Nucleus accumbens (tissue), 56 donors: ENCODE data around the gene NOSTRIN.
"Not testable (repeated sequence)": the region's sequence is repeated elsewhere in the genome, so short reads cannot be mapped to it uniquely, and the experiment has no call there.

Experiments
- DNase-seq, 56 donors: peaks; one replicate each; lab custom pipeline; 2025; lab: John Stamatoyannopoulos, UW

NOSTRIN gene

GRCh38 chr2:168789776-168790175, 12.7 kb upstream of the NOSTRIN start:
- DNase-seq, result no peak

- DNase-seq, result no peak
These were observed 12.1 kb upstream of the NOSTRIN start for GRCh38 chr2:168790226-168790902.

GRCh38 chr2:168791140-168791539, 11.3 kb upstream of the NOSTRIN start:
- not testable (repeated sequence) for DNase-seq

- DNase-seq, result no peak
These were observed 8.8 kb upstream of the NOSTRIN start for GRCh38 chr2:168793596-168793995.

GRCh38 chr2:168794968-168795367, 7.5 kb upstream of the NOSTRIN start:
- no peak for DNase-seq

GRCh38 chr2:168796090-168796577, 6.3 kb upstream of the NOSTRIN start:
- no peak for DNase-seq

GRCh38 chr2:168796583-168797285, 5.7 kb upstream of the NOSTRIN start:
- DNase-seq, result no peak

GRCh38 chr2:168797286-168797655, 5.2 kb upstream of the NOSTRIN start:
- DNase-seq, result no peak

- no peak for DNase-seq
These were observed 4.2 kb upstream of the NOSTRIN start for GRCh38 chr2:168798076-168798887.

- DNase-seq, result no peak
These were observed 3.5 kb upstream of the NOSTRIN start for GRCh38 chr2:168798888-168799410.

- no peak for DNase-seq
These were observed 966 bp upstream of the NOSTRIN start for GRCh38 chr2:168801471-168801870.

GRCh38 chr2:168802859-168803725, 655 bp downstream of the NOSTRIN start:
- no peak for DNase-seq

GRCh38 chr2:168804214-168804613, 1.8 kb downstream of the NOSTRIN start:
- DNase-seq, result no peak

GRCh38 chr2:168805615-168806014, 3.2 kb downstream of the NOSTRIN start:
- DNase-seq, result no peak

- no peak for DNase-seq
These were observed 7.1 kb downstream of the NOSTRIN start for GRCh38 chr2:168809537-168809936.

- no peak for DNase-seq
These were observed 7.8 kb downstream of the NOSTRIN start for GRCh38 chr2:168810235-168810634.

GRCh38 chr2:168811696-168812095, 9.3 kb downstream of the NOSTRIN start:
- DNase-seq, result no peak

GRCh38 chr2:168814046-168814445, 11.6 kb downstream of the NOSTRIN start:
- DNase-seq, result no peak

- no peak for DNase-seq
These were observed 12.8 kb downstream of the NOSTRIN start for GRCh38 chr2:168814939-168815907.
